Fibroblast of skin of left quadriceps (primary cell): ENCODE results near the gene DAND5.
"Not testable (repeated sequence)": the region's sequence is repeated elsewhere in the genome, so short reads cannot be mapped to it uniquely, and the experiment has no call there.

Experiments
- DNase-seq, 2 experiments: peaks; one replicate each; pipeline ENCODE4 v3.0.0-alpha.2; 2013; ENCODE audit warnings: low read depth in 2 of 2

DAND5 gene

GRCh38 chr19:12965812-12966135 lies 3.6 kb upstream of the DAND5 start:
- no peak for DNase-seq

DNA sequence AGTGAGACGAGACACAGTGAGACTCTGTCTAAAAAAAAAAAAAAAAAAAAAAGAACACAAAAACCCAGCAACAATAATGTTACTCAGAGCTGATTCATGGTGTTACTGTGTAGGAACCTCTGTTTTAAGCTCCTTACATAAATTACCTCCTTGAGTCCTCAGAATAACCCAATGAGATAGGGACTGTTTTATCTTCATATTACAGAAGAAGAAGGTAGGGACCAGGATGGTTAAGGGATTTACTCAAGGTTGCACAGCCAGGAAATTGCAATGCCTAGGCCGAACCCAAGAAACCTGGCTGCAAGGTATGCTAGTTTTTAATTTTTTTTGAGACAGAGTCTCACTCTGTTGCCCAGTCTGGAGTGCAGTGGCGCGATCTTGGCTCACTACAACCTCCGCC lies 1.5 kb upstream of the DAND5 start:
- DNase-seq = no peak

- DNase-seq = no peak
These were observed 869 bp downstream of the DAND5 start for GRCh38 chr19:12970070-12970820.

DNA sequence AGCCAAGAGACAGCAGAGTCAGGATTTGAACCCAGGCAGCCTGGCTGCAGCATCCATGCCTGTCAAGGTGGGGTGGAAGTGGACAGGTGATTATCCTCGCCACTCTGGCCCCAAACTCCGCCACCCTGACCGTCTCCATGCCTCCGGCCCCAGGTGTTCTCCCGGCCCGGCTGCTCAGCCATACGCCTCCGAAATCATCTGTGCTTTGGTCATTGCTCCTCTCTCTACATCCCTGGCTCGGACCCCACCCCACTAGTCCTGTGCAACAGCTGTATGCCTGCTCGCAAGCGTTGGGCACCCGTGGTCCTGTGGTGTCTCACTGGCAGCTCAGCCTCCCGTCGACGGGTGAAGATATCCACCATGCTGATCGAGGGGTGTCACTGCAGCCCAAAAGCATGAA lies 3.9 kb downstream of the DAND5 start:
- no peak for DNase-seq

- no peak for DNase-seq
These were observed 5.2 kb downstream of the DAND5 start for GRCh38 chr19:12974301-12975220.

DNA sequence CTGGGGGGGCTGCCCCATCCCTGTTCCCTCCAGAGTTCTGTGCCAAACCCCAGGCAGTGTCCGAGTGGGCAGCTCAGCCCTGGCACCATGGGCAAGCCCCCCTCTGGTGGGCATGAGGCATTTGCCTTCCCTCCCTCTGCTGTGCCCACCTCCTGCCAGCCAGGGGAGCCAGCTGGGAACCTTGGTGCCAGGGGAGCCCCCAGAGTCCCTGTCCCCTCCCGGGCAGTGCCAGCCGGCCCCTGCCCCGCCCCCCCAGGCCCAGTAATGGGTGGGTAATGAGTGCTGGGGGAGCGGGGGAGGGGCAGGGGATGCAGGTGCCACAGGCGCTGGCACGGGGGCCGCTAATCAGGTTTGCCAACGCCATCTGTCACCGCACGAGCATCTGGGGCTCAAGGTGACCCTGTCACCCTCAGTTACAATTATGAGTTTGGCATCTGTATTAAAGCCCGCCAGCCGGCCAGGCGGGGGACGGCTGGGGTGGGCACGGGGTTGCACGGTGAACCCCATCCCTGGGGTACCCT lies 5.9 kb downstream of the DAND5 start:
- no peak for DNase-seq

GRCh38 chr19:12976109-12976508 lies 6.7 kb downstream of the DAND5 start:
- not testable (repeated sequence) for DNase-seq

DNA sequence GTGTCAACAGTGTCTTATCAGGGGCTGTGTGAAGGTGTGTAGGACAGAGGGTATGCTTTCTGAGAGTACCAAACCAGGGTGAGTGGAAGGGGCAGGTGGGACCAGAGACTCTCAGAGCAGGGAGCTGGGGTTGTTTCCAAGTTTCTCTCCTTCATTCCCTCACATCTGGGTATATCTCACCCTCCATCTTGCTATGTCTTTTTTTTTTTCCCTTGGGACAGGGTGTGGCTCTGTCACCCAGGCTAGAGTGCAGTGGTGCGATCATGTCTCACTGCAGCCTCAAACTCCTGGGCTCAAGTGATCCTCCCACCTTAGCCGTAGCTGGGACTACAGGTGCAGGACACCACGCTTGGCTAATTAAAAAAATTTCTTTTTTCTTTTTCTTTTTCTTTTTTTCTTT lies 10.6 kb downstream of the DAND5 start:
- DNase-seq = no peak

- DNase-seq = no peak
These were observed 13.3 kb downstream of the DAND5 start for GRCh38 chr19:12982648-12983047.

GRCh38 chr19:12983091-12983490 lies 13.7 kb downstream of the DAND5 start:
- DNase-seq = no peak

GRCh38 chr19:12983542-12984142 lies 14.3 kb downstream of the DAND5 start:
- DNase-seq = peak; percentile 57 to 64

GRCh38 chr19:12984143-12984627 lies 14.8 kb downstream of the DAND5 start:
- no peak for DNase-seq

DNA sequence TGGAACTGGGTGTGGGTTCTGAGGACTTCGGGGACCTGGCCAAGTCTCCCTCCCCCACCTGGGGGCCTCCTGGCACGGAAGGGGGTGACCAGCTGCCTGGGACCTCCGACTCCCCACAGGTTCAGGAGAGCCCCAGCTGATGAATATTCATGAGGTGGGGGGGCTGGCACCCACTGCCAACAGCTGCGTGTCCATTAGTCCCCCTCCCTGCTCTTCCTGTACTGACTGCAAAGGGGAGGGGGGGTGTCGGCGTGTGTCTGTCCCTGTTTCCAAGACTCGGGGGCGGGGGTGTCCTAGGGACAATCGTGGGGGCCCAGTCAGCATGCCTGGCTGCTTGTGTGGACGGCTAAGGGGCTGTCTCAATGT lies 15.3 kb downstream of the DAND5 start:
- no peak for DNase-seq

DNA sequence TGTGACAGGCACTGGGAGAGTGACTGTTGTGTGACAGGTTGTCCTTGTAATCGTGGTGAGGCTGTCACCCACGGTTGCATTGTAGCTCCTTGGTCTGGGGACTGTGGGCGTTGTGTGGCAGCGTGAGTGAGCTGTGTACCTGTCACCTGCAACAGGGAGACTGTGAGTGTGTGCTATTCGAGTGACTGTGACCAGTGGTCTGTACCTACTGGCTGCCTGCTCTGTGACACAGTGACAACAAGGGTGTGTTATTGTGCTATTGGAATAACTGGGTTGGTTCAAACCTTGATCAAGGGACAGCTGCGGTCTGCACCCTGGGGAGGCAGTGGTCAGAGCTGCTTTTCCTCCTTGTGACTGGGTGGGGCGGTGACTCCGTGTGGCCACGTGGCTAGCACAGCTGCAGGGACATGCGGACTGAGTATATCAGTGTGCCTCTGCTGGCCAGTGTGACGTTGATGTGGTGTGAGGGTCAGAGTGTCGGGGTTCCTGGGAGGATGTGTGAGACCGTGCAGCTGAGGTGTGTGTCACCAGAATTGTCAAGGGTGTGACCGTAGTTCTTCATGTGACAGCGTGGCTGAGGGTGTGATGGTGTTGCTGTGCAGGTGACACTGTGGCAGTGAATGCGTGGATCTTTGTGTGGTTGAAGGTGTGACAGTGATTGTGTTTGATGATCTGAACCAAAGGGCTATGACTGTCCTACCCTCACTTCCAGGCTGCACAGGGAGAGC lies 15.8 kb downstream of the DAND5 start:
- no peak for DNase-seq

- no peak for DNase-seq
These were observed 17.4 kb downstream of the DAND5 start for GRCh38 chr19:12986726-12987125.

- no peak for DNase-seq
These were observed 17.8 kb downstream of the DAND5 start for GRCh38 chr19:12987190-12987589.

GRCh38 chr19:12987781-12988180 lies 18.4 kb downstream of the DAND5 start:
- DNase-seq = no peak

DNA sequence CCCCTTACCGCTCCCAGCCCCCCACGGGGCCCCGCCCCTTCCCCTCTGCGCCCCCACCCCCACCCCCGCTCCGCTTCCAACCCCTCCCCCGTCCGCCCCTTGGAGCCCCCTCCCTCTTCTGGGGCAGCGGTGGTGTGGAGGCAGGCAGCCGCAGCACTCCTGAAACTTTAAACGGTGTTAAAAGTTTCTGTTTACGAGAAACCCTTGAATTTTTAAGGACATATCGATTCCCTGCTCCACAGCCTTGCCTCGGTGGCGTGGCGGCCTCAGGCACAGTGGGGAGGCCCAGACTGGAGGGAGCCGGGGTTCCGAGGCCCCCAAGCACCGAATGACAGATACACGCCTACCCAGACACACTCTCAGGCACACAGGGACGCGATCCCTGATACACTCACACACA lies 21.1 kb downstream of the DAND5 start:
- DNase-seq = no peak

- no peak for DNase-seq
These were observed 21.5 kb downstream of the DAND5 start for GRCh38 chr19:12990853-12991252.

GRCh38 chr19:12991296-12991695 lies 21.9 kb downstream of the DAND5 start:
- no peak for DNase-seq

- DNase-seq = no peak
These were observed 23.4 kb downstream of the DAND5 start for GRCh38 chr19:12992729-12993128.

- DNase-seq = no peak
These were observed 24.2 kb downstream of the DAND5 start for GRCh38 chr19:12993562-12993961.
